K562 (cell line): ENCODE results near the gene ZSCAN5C. TPM values are rescaled to one million over a fixed set of nuclear protein-coding genes. Genes with fewer than 3 reads are reported as not detected.

Source experiments
- ATAC-seq: fragments of 200-7000 bp; cut with Tn5 transposase; 3 replicates; pipeline ENCODE4 v1.9.1; 2020; ENCODE audit warnings: moderate library complexity
- BruUV-seq: library from RNA; stranded (reverse); fragments of 400-500 nt; replicated peaks from 2 replicates; lab custom pipeline; 2021; lab: Mats Ljungman, UMichigan
- CTCF ChIA-PET: fragments of 300-600 bp; formaldehyde crosslinking; extraction: SDS; loops from one replicate; lab custom pipeline; 2021; ENCODE audit warnings: low intra/inter-chr PET ratio; lab: Yijun Ruan, JAX
- POLR2A ChIA-PET: fragments of 300-600, 350-650 bp; sonication (Branson Sonifier 250); formaldehyde crosslinking; extraction: SDS; loops from one replicate; lab custom pipeline; 2021; ENCODE audit warnings: antibody characterized with exemption, inconsistent platforms; lab: Yijun Ruan, JAX
- DNase-seq, 4 experiments: peaks; one replicate each; pipeline versions ENCODE4 v3.0.0 to v3.0.0-alpha.2; 2011 to 2018; ENCODE audit warnings: low spot score in 3 of 4, mixed read lengths in 3 of 4; ENCODE audit errors: extremely low read depth in 1 of 4
- FAIRE-seq: peaks from 2 replicates; lab custom pipeline; 2011; peaks lifted over from hg19 to GRCh38; lab: Jason Lieb, UNC
- H2AFZ ChIP-seq: 2 replicates; pipeline ENCODE4 v1.6.0; 2011; ENCODE audit warnings: low read depth, low read length, control low read depth, inconsistent platforms
- H3K27ac ChIP-seq: fragments of 200-600 bp; 3 replicates; pipeline ENCODE4 v1.8.0; 2011; ENCODE audit warnings: low read depth, mild to moderate bottlenecking, control low read depth, inconsistent platforms, low read length, moderate library complexity, mixed read lengths; ENCODE audit errors: extremely low read depth
- H3K27me3 ChIP-seq, 2 experiments: fragments of 300-600 bp in 1 of 2; 2 replicates in 1 of 2; 3 replicates in 1 of 2; pipeline versions ENCODE4 v1.6.0 to v1.8.0; 2011; ENCODE audit warnings: inconsistent platforms in 2 of 2, low read length in 2 of 2, mild to moderate bottlenecking in 1 of 2, mixed read lengths in 1 of 2, moderate library complexity in 1 of 2; ENCODE audit not compliant: control insufficient read depth in 2 of 2, insufficient read depth in 2 of 2
- H3K36me3 ChIP-seq: fragments of 300-600 bp; 3 replicates; pipeline ENCODE4 v1.8.0; 2011; ENCODE audit warnings: mild to moderate bottlenecking, low read length, inconsistent platforms; ENCODE audit not compliant: control insufficient read depth, insufficient read depth
- H3K4me1 ChIP-seq, 2 experiments: fragments of 200-600 bp in 1 of 2; replicated peaks in 1 of 2; 2 replicates in 1 of 2; 3 replicates in 1 of 2; pipeline versions ENCODE4 v1.5.1 to v1.8.0; 2011; ENCODE audit warnings: inconsistent platforms in 2 of 2, low read length in 2 of 2, mild to moderate bottlenecking in 1 of 2, mixed read lengths in 1 of 2, moderate library complexity in 1 of 2; ENCODE audit not compliant: control insufficient read depth in 2 of 2, insufficient read depth in 2 of 2
- H3K4me2 ChIP-seq: 2 replicates; pipeline ENCODE4 v1.6.1; 2011; ENCODE audit warnings: low read length, control low read depth, inconsistent platforms, mixed read lengths; ENCODE audit not compliant: insufficient read depth
- H3K4me3 ChIP-seq: fragments of 200-600 bp; sonication (generic), shearing (Covaris generic); 2 replicates; pipeline ENCODE4 v1.5.1; 2016; ENCODE audit warnings: control low read depth, inconsistent platforms
- H3K79me2 ChIP-seq: fragments of 200-600 bp; 3 replicates; pipeline ENCODE4 v1.8.0; 2011; ENCODE audit warnings: low read length, inconsistent platforms; ENCODE audit not compliant: control insufficient read depth, insufficient read depth
- H3K9ac ChIP-seq, 2 experiments: 2 replicates each; pipeline versions ENCODE4 v1.6.0 to v1.6.1; 2011; ENCODE audit warnings: low read depth in 2 of 2, low read length in 2 of 2, control low read depth in 1 of 2, inconsistent platforms in 1 of 2, mild to moderate bottlenecking in 1 of 2, mixed read lengths in 1 of 2; ENCODE audit not compliant: insufficient read depth in 1 of 2
- H3K9me1 ChIP-seq: one replicate; pipeline ENCODE4 v1.6.0; 2011; ENCODE audit warnings: inconsistent platforms, mild to moderate bottlenecking, low read length, moderate library complexity; ENCODE audit not compliant: control insufficient read depth, insufficient read depth
- H3K9me3 ChIP-seq: replicated peaks from 2 replicates; pipeline ENCODE4 v1.5.1; 2011; ENCODE audit warnings: low read depth, low read length, inconsistent platforms; ENCODE audit not compliant: control insufficient read depth, insufficient read depth
- H4K20me1 ChIP-seq: replicated peaks from 2 replicates; pipeline ENCODE4 v1.6.1; 2011; ENCODE audit warnings: low read length, inconsistent platforms, mixed read lengths; ENCODE audit not compliant: control insufficient read depth, insufficient read depth
- EGR1 ChIP-seq: fragments of 450-650 bp; conservative IDR thresholded peaks from 2 replicates; pipeline ENCODE4 v1.6.1; 2017; ENCODE audit warnings: mild to moderate bottlenecking
- FOXM1 ChIP-seq, 2 experiments: fragments of 450-650 bp in 1 of 2; sonication (generic) in 1 of 2; formaldehyde crosslinking in 1 of 2; IDR thresholded peaks; 2 replicates each; pipeline versions ENCODE4 v1.6.1 to v1.9.0; 2017 to 2022; ENCODE audit warnings: low read depth in 2 of 2, mild to moderate bottlenecking in 2 of 2, missing genetic modification reagents in 1 of 2, moderate library complexity in 1 of 2
- YY1 ChIP-seq, 3 experiments: IDR thresholded peaks; 2 replicates each; pipeline ENCODE4 v1.6.1; 2011; ENCODE audit warnings: low read length in 2 of 3, mild to moderate bottlenecking in 2 of 3, moderate library complexity in 2 of 3, borderline replicate concordance in 1 of 3, control low read depth in 1 of 3, low read depth in 1 of 3; ENCODE audit not compliant: insufficient read depth in 3 of 3, insufficient replicate concordance in 2 of 3, control insufficient read depth in 1 of 3, insufficient read length in 1 of 3; ENCODE audit errors: extremely low read depth in 1 of 3
- ZC3H11A ChIP-seq: IDR thresholded peaks from 2 replicates; pipeline ENCODE4 v1.6.1; 2012; ENCODE audit warnings: low read depth, low read length, improper control_type of control experiment
- WGBS: fragments of 100-300 bp; shearing (Covaris generic); methylation state at CpG from one replicate; pipeline ENCODE4 v1.1.6; 2016; ENCODE audit warnings: low coverage, mixed read lengths; ENCODE audit not compliant: insufficient coverage; ENCODE audit errors: missing lambda C conversion rate; 5-methylcytosine and 5-hydroxymethylcytosine counted together
- in situ Hi-C: fragments of 300-500 bp; cut with MboI; formaldehyde crosslinking; loops from 4 replicates; pipeline ENCODE4 v1.15.0; 2018; ENCODE audit warnings: inconsistent platforms, mixed read lengths
- intact Hi-C: fragments of 100-400 bp; cut with micrococcal nuclease; formaldehyde crosslinking; loops from 2 replicates; pipeline ENCODE4 v1.14.2; 2022
- polyA plus RNA-seq, 8 experiments: library from polyadenylated mRNA; depleted of rRNA in 4 of 8; stranded (reverse) in 5 of 8; unstranded in 3 of 8; fragments of >200 nt; fragmentation: Nextera tagmentation in 2 of 8; fragmentation: Illumina TruSeq in 1 of 8; extraction: Ambion mirVana in 2 of 8; extraction: Trizol in 1 of 8; gene quantifications; 2 replicates each; pipeline versions ENCODE4 v1.2.1 to v1.2.3, GENCODE V29; 2011 to 2014; ENCODE audit warnings: inconsistent platforms in 1 of 8, missing spikeins in 1 of 8
- total RNA-seq, 7 experiments: library from RNA; depleted of rRNA in 6 of 7; stranded (reverse); fragments of >200 nt in 6 of 7; fragmentation: Illumina TruSeq in 2 of 7; extraction: Trizol in 2 of 7; gene quantifications; 2 replicates each; pipeline versions ENCODE4 v1.2.1 to v1.2.3, GENCODE V29; 2011 to 2021; ENCODE audit warnings: low replicate concordance in 1 of 7
- TF ChIP-seq, protein P1 (sequence below), 3 experiments: fragments of 200-800 bp in 1 of 3; sonication (Bioruptor generic) in 1 of 3; sonication (generic) in 1 of 3; formaldehyde crosslinking in 1 of 3; IDR thresholded peaks; 2 replicates each; pipeline versions ENCODE4 v1.6.1 to v1.8.0; 2016 to 2022; ENCODE audit warnings: mild to moderate bottlenecking in 2 of 3, missing compliant biosample characterization in 2 of 3, missing genetic modification characterization in 2 of 3, missing genetic modification reagents in 1 of 3
- TF ChIP-seq, protein P2 (sequence below): fragments of 450-650 bp; IDR thresholded peaks from 2 replicates; pipeline ENCODE4 v1.6.1; 2016

The ZSCAN5C gene
- total and polyA plus RNA-seq, 9 of the 15 experiments (the other 6 are each of a cell fraction or from before 2014, with no cell fraction given) = 0.07 TPM; not detected in 8

DNA sequence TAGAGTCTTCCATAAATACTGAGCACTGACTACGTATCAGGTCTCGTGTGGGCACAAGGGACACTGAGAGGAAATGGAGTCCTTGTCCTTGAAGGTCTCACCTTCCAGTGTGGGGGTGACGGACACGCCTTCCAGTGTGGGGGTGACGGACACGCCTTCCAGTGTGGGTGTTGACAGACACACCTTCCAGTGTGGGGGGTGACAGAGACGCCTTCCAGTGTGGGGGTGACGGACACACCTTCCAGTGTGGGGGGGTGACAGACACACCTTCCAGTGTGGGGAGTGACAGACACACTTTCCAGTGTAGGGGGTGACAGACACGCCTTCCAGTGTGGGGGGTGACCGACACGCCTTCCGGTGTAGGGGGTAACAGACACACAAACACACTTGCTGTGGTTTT is 56.2 kb downstream of the ZSCAN5C start:
- intact Hi-C loops (loop anchor here (10.0 kb wide), 1 partner anchor 287 kb away; no protein-coding TSS in a partner anchor), in situ Hi-C loops (no loop called here)
- H3K4me1 ChIP-seq = peaks cover 11 to 17% of the 10 kb centered on the region in 2 experiments
- H3K9me1 ChIP-seq = no peaks in the 10 kb centered on the region
- no peak overlapping the region; a peak in 1 of 4 replicates for H3K9ac ChIP-seq
- TF ChIP-seq, protein P1, sequence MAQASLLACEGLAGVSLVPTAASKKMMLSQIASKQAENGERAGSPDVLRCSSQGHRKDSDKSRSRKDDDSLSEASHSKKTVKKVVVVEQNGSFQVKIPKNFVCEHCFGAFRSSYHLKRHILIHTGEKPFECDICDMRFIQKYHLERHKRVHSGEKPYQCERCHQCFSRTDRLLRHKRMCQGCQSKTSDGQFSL (CRISPR knock-in tag; IDR thresholded peaks at IDR 0.05) = peak; percentile 85
- TF ChIP-seq, protein P1 (tag; IDR thresholded peaks at IDR 0.05) = 0 out of 4 replicates have a peak, but pooled peaks of 1 of the 2 experiments have one; percentile 40
- no peak for TF ChIP-seq FOXM1 (IDR thresholded peaks at IDR 0.05; ENCODE audit: low read depth)
- no peak for TF ChIP-seq FOXM1 (CRISPR knock-in tag; IDR thresholded peaks at IDR 0.05; ENCODE audit: low read depth)
- peak in 1 of 3 experiments; percentile 21 for TF ChIP-seq YY1 (IDR thresholded peaks at IDR 0.05; ENCODE audit: borderline replicate concordance in 1 of 3, control insufficient read depth in 1 of 3, extremely low read depth in 1 of 3, insufficient read depth in 3 of 3, insufficient read length in 1 of 3, insufficient replicate concordance in 2 of 3, low read depth in 1 of 3, low read length in 2 of 3)
- TF ChIP-seq, protein P2, sequence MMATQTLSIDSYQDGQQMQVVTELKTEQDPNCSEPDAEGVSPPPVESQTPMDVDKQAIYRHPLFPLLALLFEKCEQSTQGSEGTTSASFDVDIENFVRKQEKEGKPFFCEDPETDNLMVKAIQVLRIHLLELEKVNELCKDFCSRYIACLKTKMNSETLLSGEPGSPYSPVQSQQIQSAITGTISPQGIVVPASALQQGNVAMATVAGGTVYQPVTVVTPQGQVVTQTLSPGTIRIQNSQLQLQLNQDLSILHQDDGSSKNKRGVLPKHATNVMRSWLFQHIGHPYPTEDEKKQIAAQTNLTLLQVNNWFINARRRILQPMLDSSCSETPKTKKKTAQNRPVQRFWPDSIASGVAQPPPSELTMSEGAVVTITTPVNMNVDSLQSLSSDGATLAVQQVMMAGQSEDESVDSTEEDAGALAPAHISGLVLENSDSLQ = peak; percentile 60
- TF ChIP-seq ZC3H11A = no peak
- peak; percentile 58 for TF ChIP-seq EGR1
- peak overlapping the region; percentile 34 for H3K4me2 ChIP-seq
- FAIRE-seq (no peak), DNase-seq (peak in 3 of 4 experiments; percentile 21 to 36 (median 21)), ATAC-seq (peak; percentile 73)
- CTCF ChIA-PET = no interaction called here
- no peak overlapping the region for H3K4me3 ChIP-seq
- no peaks in the 10 kb centered on the region for H3K36me3 ChIP-seq
- H3K9me3 ChIP-seq = 0 out of 2 replicates have a peak, but pooled peaks cover 1% of the 10 kb centered on the region
- peak overlapping the region; percentile 17; the same call in 1 of the 2 replicates for H2AFZ ChIP-seq
- BruUV-seq = no TSS peak
- no peaks in the 10 kb centered on the region for H3K27me3 ChIP-seq
- WGBS = 39% methylated on average over 12 of the region's 12 CpGs
- H3K79me2 ChIP-seq = no peaks in the 10 kb centered on the region
- H3K27ac ChIP-seq = no peak overlapping the region; the same call in 2 of the 3 replicates
- POLR2A ChIA-PET = no interaction called here
- no peaks in the 10 kb centered on the region for H4K20me1 ChIP-seq

Other genes starting within 250 kb of the ZSCAN5C start
Only the 7 nearest of the 9 such genes appear.
- gene ZNF787, start 81.0 kb upstream of the ZSCAN5C start, total RNA-seq (2014; rRNA removed) = 77.6 and 84.0 TPM in 2 replicates
- gene ZNF787, start 81.0 kb upstream of the ZSCAN5C start, total RNA-seq (2014; rRNA removed; fragmentation: Illumina TruSeq; extraction: Trizol) = 5.3 and 5.7 TPM in 2 replicates
- gene ZNF787, start 81.0 kb upstream of the ZSCAN5C start, total RNA-seq (2015; rRNA removed; fragmentation: Illumina TruSeq; extraction: Trizol) = 26.1 and 30.6 TPM in 2 replicates
- gene ZNF787, start 81.0 kb upstream of the ZSCAN5C start, total RNA-seq (2021) = 65.9 and 73.8 TPM in 2 replicates
- gene ZNF787, start 81.0 kb upstream of the ZSCAN5C start, polyA plus RNA-seq (2011; rRNA removed) = 7.3 and 10.9 TPM in 2 replicates
- gene ZNF787, start 81.0 kb upstream of the ZSCAN5C start, polyA plus RNA-seq (2014; fragmentation: Illumina TruSeq; extraction: Trizol) = 6.9 and 20.9 TPM in 2 replicates
- under 1 TPM; 0.45 to 0.53 TPM for gene ZNF787, start 81.0 kb upstream of the ZSCAN5C start, polyA plus RNA-seq (2014; fragmentation: Nextera tagmentation; extraction: Ambion mirVana)
- 51.1 and 54.4 TPM in 2 replicates for gene ZNF787, start 81.0 kb upstream of the ZSCAN5C start, polyA plus RNA-seq (2014; rRNA removed)
- 20.0 and 20.8 TPM in 2 replicates for gene ZNF444, start 61.0 kb upstream of the ZSCAN5C start, total RNA-seq (2014; rRNA removed)
- 2.0 and 2.8 TPM in 2 replicates for gene ZNF444, start 61.0 kb upstream of the ZSCAN5C start, total RNA-seq (2014; rRNA removed; fragmentation: Illumina TruSeq; extraction: Trizol)
- 6.9 and 7.0 TPM in 2 replicates for gene ZNF444, start 61.0 kb upstream of the ZSCAN5C start, total RNA-seq (2015; rRNA removed; fragmentation: Illumina TruSeq; extraction: Trizol)
- gene ZNF444, start 61.0 kb upstream of the ZSCAN5C start, total RNA-seq (2021) = 38.8 and 40.0 TPM in 2 replicates
- gene ZNF444, start 61.0 kb upstream of the ZSCAN5C start, polyA plus RNA-seq (2011; rRNA removed) = 6.1 and 7.4 TPM in 2 replicates
- gene ZNF444, start 61.0 kb upstream of the ZSCAN5C start, polyA plus RNA-seq (2014; fragmentation: Illumina TruSeq; extraction: Trizol) = 7.7 and 10.6 TPM in 2 replicates
- under 1 TPM; 0.39 to 0.49 TPM for gene ZNF444, start 61.0 kb upstream of the ZSCAN5C start, polyA plus RNA-seq (2014; fragmentation: Nextera tagmentation; extraction: Ambion mirVana)
- gene ZNF444, start 61.0 kb upstream of the ZSCAN5C start, polyA plus RNA-seq (2014; rRNA removed) = 24.3 and 28.4 TPM in 2 replicates
- gene GALP, start 26.3 kb upstream of the ZSCAN5C start, total RNA-seq (2014; rRNA removed) = not detected in 2 replicates
- gene GALP, start 26.3 kb upstream of the ZSCAN5C start, total RNA-seq (2014; rRNA removed; fragmentation: Illumina TruSeq; extraction: Trizol) = not detected in 2 replicates
- gene GALP, start 26.3 kb upstream of the ZSCAN5C start, total RNA-seq (2015; rRNA removed; fragmentation: Illumina TruSeq; extraction: Trizol) = not detected in 2 replicates
- not detected in 2 replicates for gene GALP, start 26.3 kb upstream of the ZSCAN5C start, total RNA-seq (2021)
- gene GALP, start 26.3 kb upstream of the ZSCAN5C start, polyA plus RNA-seq (2011; rRNA removed) = not detected in 2 replicates
- not detected in 2 replicates for gene GALP, start 26.3 kb upstream of the ZSCAN5C start, polyA plus RNA-seq (2014; fragmentation: Illumina TruSeq; extraction: Trizol)
- not detected for gene GALP, start 26.3 kb upstream of the ZSCAN5C start, polyA plus RNA-seq (2014; fragmentation: Nextera tagmentation; extraction: Ambion mirVana)
- gene GALP, start 26.3 kb upstream of the ZSCAN5C start, polyA plus RNA-seq (2014; rRNA removed) = not detected in 2 replicates
- gene ZSCAN5B, start 4.5 kb upstream of the ZSCAN5C start, total RNA-seq (2014; rRNA removed) = 0.08 TPM in 1 of 2 replicates, not detected in the other
- gene ZSCAN5B, start 4.5 kb upstream of the ZSCAN5C start, total RNA-seq (2014; rRNA removed; fragmentation: Illumina TruSeq; extraction: Trizol) = not detected in 2 replicates
- gene ZSCAN5B, start 4.5 kb upstream of the ZSCAN5C start, total RNA-seq (2015; rRNA removed; fragmentation: Illumina TruSeq; extraction: Trizol) = 0.07 TPM in 1 of 2 replicates, not detected in the other
- not detected in 2 replicates for gene ZSCAN5B, start 4.5 kb upstream of the ZSCAN5C start, total RNA-seq (2021)
- not detected in 2 replicates for gene ZSCAN5B, start 4.5 kb upstream of the ZSCAN5C start, polyA plus RNA-seq (2011; rRNA removed)
- gene ZSCAN5B, start 4.5 kb upstream of the ZSCAN5C start, polyA plus RNA-seq (2014; fragmentation: Illumina TruSeq; extraction: Trizol) = not detected in 2 replicates
- gene ZSCAN5B, start 4.5 kb upstream of the ZSCAN5C start, polyA plus RNA-seq (2014; fragmentation: Nextera tagmentation; extraction: Ambion mirVana) = under 1 TPM in 1 of 2 experiments, not detected in 1; 0.03 TPM
- not detected in 2 replicates for gene ZSCAN5B, start 4.5 kb upstream of the ZSCAN5C start, polyA plus RNA-seq (2014; rRNA removed)
- gene EDDM13, start 70.5 kb downstream of the ZSCAN5C start, total RNA-seq (2014; rRNA removed) = 2.2 and 4.3 TPM in 2 replicates
- gene EDDM13, start 70.5 kb downstream of the ZSCAN5C start, total RNA-seq (2014; rRNA removed; fragmentation: Illumina TruSeq; extraction: Trizol) = 4.1 and 5.1 TPM in 2 replicates
- 2.5 and 2.6 TPM in 2 replicates for gene EDDM13, start 70.5 kb downstream of the ZSCAN5C start, total RNA-seq (2015; rRNA removed; fragmentation: Illumina TruSeq; extraction: Trizol)
- 2.0 and 3.4 TPM in 2 replicates for gene EDDM13, start 70.5 kb downstream of the ZSCAN5C start, total RNA-seq (2021)
- 2.7 and 8.9 TPM in 2 replicates for gene EDDM13, start 70.5 kb downstream of the ZSCAN5C start, polyA plus RNA-seq (2011; rRNA removed)
- 5.3 and 6.7 TPM in 2 replicates for gene EDDM13, start 70.5 kb downstream of the ZSCAN5C start, polyA plus RNA-seq (2014; fragmentation: Illumina TruSeq; extraction: Trizol)
- 1 to 10 TPM; 7.4 to 7.7 TPM for gene EDDM13, start 70.5 kb downstream of the ZSCAN5C start, polyA plus RNA-seq (2014; fragmentation: Nextera tagmentation; extraction: Ambion mirVana)
- 6.2 and 6.9 TPM in 2 replicates for gene EDDM13, start 70.5 kb downstream of the ZSCAN5C start, polyA plus RNA-seq (2014; rRNA removed)
- gene ZSCAN5A, start 112.6 kb downstream of the ZSCAN5C start, total RNA-seq (2014; rRNA removed) = 5.8 and 10.2 TPM in 2 replicates
- gene ZSCAN5A, start 112.6 kb downstream of the ZSCAN5C start, total RNA-seq (2014; rRNA removed; fragmentation: Illumina TruSeq; extraction: Trizol) = 12.2 and 12.4 TPM in 2 replicates
- 12.0 and 12.7 TPM in 2 replicates for gene ZSCAN5A, start 112.6 kb downstream of the ZSCAN5C start, total RNA-seq (2015; rRNA removed; fragmentation: Illumina TruSeq; extraction: Trizol)
- gene ZSCAN5A, start 112.6 kb downstream of the ZSCAN5C start, total RNA-seq (2021) = 11.8 and 15.3 TPM in 2 replicates
- gene ZSCAN5A, start 112.6 kb downstream of the ZSCAN5C start, polyA plus RNA-seq (2011; rRNA removed) = 6.3 and 8.7 TPM in 2 replicates
- gene ZSCAN5A, start 112.6 kb downstream of the ZSCAN5C start, polyA plus RNA-seq (2014; fragmentation: Illumina TruSeq; extraction: Trizol) = 15.3 and 15.9 TPM in 2 replicates
- gene ZSCAN5A, start 112.6 kb downstream of the ZSCAN5C start, polyA plus RNA-seq (2014; fragmentation: Nextera tagmentation; extraction: Ambion mirVana) = 10 to 100 TPM; 10.3 to 10.6 TPM
- gene ZSCAN5A, start 112.6 kb downstream of the ZSCAN5C start, polyA plus RNA-seq (2014; rRNA removed) = 13.5 and 13.7 TPM in 2 replicates
- gene ZNF582, start 191.3 kb downstream of the ZSCAN5C start, total RNA-seq (2014; rRNA removed) = 1.4 and 3.8 TPM in 2 replicates
- gene ZNF582, start 191.3 kb downstream of the ZSCAN5C start, total RNA-seq (2014; rRNA removed; fragmentation: Illumina TruSeq; extraction: Trizol) = 1.9 TPM in 2 replicates
- 1.7 and 1.8 TPM in 2 replicates for gene ZNF582, start 191.3 kb downstream of the ZSCAN5C start, total RNA-seq (2015; rRNA removed; fragmentation: Illumina TruSeq; extraction: Trizol)
- 1.3 and 2.1 TPM in 2 replicates for gene ZNF582, start 191.3 kb downstream of the ZSCAN5C start, total RNA-seq (2021)
- gene ZNF582, start 191.3 kb downstream of the ZSCAN5C start, polyA plus RNA-seq (2011; rRNA removed) = 2.6 and 3.3 TPM in 2 replicates
- 1.6 TPM in 2 replicates for gene ZNF582, start 191.3 kb downstream of the ZSCAN5C start, polyA plus RNA-seq (2014; fragmentation: Illumina TruSeq; extraction: Trizol)
- under 1 TPM; 0.72 to 0.91 TPM for gene ZNF582, start 191.3 kb downstream of the ZSCAN5C start, polyA plus RNA-seq (2014; fragmentation: Nextera tagmentation; extraction: Ambion mirVana)
- gene ZNF582, start 191.3 kb downstream of the ZSCAN5C start, polyA plus RNA-seq (2014; rRNA removed) = 1.3 and 1.6 TPM in 2 replicates